Neural crest cell (in vitro differentiated cells): ENCODE measurements around the gene ATXN7L1. TPM values are rescaled to one million over a fixed set of nuclear protein-coding genes. Genes with fewer than 3 reads are reported as not detected.
"Not testable (repeated sequence)": the region's sequence is repeated elsewhere in the genome, so short reads cannot be mapped to it uniquely, and the experiment has no call there.

Source experiments
- DNase-seq: peaks from one replicate; pipeline ENCODE4 v3.0.0; 2021; ENCODE audit warnings: low read depth, mixed read lengths, low spot score
- H3K27ac Mint-ChIP-seq: one replicate; pipeline ENCODE4 v1.8.0; 2021; ENCODE audit warnings: mild to moderate bottlenecking, mixed read lengths; ENCODE audit not compliant: unreplicated experiment
- H3K27me3 Mint-ChIP-seq: 2 replicates; pipeline ENCODE4 v1.8.0; 2021; ENCODE audit warnings: low read depth, mild to moderate bottlenecking, mixed read lengths
- H3K36me3 Mint-ChIP-seq: 2 replicates; pipeline ENCODE4 v1.8.0; 2021; ENCODE audit warnings: low read depth, mild to moderate bottlenecking, mixed read lengths
- H3K4me1 Mint-ChIP-seq: 2 replicates; pipeline ENCODE4 v1.8.0; 2021; ENCODE audit warnings: mixed read lengths
- H3K4me3 Mint-ChIP-seq: one replicate; pipeline ENCODE4 v1.8.0; 2021; ENCODE audit warnings: mild to moderate bottlenecking, mixed read lengths
- H3K9me3 Mint-ChIP-seq: 2 replicates; pipeline ENCODE4 v1.8.0; 2021; ENCODE audit warnings: mixed read lengths
- total RNA-seq: library from RNA; stranded (reverse); gene quantifications from 2 replicates; pipeline ENCODE4 v1.2.1, GENCODE V29; 2021
- TF ChIP-seq, protein P1 (sequence below): fragments of 200-600 bp; sonication (generic); conservative IDR thresholded peaks from 2 replicates; pipeline ENCODE4 v1.5.0; 2021; ENCODE audit warnings: antibody characterized with exemption, mild to moderate bottlenecking

The ATXN7L1 gene
- total RNA-seq, 1 donor from 2014 or later = 14.4 TPM

DNA sequence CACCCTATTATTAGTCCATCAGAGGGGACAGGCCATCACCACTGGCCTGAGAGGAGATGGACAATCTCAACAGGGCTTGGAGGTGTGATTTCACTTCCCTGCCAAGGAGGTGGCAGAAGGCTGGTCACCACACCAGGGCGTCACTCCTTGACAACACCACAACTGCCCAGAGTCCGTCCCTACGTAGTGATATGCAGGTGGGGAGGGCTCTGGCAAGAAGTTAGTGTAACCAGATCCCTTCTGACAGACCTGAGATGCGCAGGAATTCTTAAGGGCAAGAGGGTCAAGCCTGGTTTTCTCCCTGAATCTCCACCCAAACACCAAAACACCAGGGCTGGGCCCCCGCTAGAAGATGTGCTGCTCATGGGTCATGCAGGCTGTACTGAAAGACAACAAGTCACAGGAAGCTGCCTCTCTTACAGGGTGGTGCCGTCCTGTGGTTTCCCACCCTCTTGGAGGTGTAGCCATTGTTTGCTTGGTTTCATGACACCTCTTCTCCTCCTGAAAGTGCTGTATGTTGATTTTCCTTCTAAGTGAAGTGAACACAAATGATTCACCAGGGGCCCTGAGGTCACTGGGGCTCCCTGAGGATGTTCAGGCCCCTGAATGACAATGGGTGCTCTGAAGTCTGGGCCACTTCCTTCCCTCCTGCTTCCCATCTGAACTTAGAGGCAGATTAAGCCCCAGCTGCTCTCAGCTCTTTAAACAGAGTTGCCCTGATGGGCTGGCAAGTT is 27.1 kb downstream of the ATXN7L1 start:
- Mint-ChIP-seq H3K9me3 (peaks cover 10% of the 10 kb centered on the region), H3K4me1 (peaks cover 36% of the 10 kb centered on the region), H3K4me3 (no peak overlapping the region), H3K27ac (peak overlapping the region; percentile 71), H3K36me3 (peaks cover 14% of the 10 kb centered on the region), H3K27me3 (no peaks in the 10 kb centered on the region)
- no peak for DNase-seq
- TF ChIP-seq, protein P1, sequence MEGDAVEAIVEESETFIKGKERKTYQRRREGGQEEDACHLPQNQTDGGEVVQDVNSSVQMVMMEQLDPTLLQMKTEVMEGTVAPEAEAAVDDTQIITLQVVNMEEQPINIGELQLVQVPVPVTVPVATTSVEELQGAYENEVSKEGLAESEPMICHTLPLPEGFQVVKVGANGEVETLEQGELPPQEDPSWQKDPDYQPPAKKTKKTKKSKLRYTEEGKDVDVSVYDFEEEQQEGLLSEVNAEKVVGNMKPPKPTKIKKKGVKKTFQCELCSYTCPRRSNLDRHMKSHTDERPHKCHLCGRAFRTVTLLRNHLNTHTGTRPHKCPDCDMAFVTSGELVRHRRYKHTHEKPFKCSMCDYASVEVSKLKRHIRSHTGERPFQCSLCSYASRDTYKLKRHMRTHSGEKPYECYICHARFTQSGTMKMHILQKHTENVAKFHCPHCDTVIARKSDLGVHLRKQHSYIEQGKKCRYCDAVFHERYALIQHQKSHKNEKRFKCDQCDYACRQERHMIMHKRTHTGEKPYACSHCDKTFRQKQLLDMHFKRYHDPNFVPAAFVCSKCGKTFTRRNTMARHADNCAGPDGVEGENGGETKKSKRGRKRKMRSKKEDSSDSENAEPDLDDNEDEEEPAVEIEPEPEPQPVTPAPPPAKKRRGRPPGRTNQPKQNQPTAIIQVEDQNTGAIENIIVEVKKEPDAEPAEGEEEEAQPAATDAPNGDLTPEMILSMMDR = no peak

DNA sequence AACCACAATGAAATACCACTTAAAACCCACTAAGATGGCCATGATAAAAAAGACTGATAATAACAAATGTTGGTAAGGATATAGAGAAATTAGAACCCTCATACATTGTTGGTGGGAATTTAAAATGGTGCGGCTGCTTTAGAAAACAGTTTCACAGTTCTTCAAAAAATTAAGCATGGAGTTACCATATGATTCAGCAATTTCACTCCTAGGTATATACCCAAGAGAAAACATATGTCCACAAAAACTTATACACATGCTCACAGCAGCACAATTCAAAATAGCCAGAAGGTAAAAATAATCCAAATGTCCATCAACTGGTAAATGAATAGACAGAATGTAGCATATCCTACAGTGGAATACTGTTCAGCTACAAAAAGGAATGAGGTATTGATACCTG is 30.0 kb downstream of the ATXN7L1 start:
- no peaks in the 10 kb centered on the region for H3K27me3 Mint-ChIP-seq
- H3K36me3 Mint-ChIP-seq = peaks cover 17% of the 10 kb centered on the region
- H3K9me3 Mint-ChIP-seq = peaks cover 11% of the 10 kb centered on the region
- peaks cover 19% of the 10 kb centered on the region for H3K4me1 Mint-ChIP-seq
- TF ChIP-seq, protein P1 = no peak
- H3K27ac Mint-ChIP-seq = no peak overlapping the region
- DNase-seq = no peak
- H3K4me3 Mint-ChIP-seq = no peak overlapping the region

DNA sequence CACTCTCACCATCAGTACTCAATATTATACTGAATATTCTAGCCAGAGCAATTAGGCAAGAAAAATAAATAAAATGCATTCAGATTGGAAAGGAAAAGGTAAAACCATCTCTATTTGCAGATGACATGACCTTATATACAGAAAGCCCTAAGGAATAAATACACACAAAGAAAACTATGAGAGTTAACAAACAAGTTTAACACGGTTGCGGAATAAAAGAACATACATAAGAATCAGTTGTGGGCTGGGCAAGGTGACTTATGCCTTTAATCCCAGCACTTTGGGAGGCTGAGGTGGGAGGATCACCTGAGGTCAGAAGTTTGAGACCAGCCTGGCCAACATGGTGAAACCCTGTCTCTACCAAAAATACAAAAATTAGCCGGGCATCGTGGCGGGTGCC is 31.7 kb downstream of the ATXN7L1 start:
- H3K4me1 Mint-ChIP-seq, H3K27me3 Mint-ChIP-seq, H3K27ac Mint-ChIP-seq, H3K4me3 Mint-ChIP-seq, DNase-seq: not testable (repeated sequence)
- Mint-ChIP-seq H3K9me3 (peaks cover 11% of the 10 kb centered on the region), H3K36me3 (peaks cover 17% of the 10 kb centered on the region)

DNA sequence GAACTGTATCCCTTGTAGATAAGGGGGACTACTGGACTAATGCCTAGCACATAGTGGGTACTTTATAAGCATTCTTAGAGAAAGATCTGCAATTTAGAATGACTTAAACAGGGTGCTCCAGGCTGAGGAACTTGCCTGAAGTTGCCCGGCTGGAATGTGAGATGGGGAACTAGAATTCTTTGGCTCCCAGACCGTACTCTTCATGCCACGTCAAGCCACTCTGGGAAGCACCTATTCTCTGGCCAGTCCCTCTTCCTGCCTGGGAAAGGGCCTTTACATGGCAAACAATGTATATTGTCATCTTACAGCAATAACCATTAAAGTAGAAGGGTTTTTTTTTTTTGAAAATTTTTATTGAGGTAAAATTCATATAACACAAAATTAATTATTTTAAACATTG is 34.5 kb downstream of the ATXN7L1 start:
- DNase-seq = no peak
- Mint-ChIP-seq H3K4me1 (peaks cover 27% of the 10 kb centered on the region), H3K36me3 (peaks cover 12% of the 10 kb centered on the region), H3K27ac (no peak overlapping the region), H3K27me3 (no peaks in the 10 kb centered on the region), H3K9me3 (peaks cover 10% of the 10 kb centered on the region), H3K4me3 (no peak overlapping the region)
- TF ChIP-seq, protein P1 = no peak

DNA sequence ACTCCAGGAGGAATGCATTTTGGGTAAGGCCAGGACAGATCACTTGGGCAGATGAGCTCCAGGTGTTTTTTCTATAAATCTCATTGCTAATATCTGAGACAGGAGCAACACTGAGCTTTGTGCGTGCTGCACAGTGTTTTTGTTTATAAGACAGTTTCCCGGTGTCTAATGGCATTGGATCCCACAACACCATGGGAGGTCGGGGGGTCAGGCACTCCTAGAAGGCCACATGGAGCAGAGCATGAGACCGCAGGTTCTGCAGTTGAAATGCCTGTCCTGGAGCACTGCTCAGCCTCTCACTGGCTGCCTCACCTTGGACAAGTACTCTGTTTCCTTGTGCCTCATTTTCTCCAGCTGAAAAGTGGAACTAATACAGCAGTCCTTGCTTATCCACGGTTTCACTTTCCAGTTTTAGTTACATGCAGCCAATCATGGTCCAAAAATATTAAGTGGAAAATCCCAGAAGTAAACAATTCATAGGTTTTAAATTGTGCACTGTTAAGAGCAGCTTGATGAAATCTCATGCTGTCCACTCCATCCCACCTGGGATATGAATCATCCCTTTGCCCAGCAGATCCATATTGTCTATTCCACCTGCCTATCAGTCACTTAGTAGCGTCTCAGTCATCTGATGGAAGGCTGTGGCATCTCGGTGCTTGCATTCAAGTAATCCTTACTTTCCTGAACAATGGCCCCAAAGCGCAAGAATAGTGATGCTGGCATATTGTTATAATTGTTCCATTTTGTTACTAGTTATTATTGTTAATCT is 35.2 kb downstream of the ATXN7L1 start:
- peaks cover 11% of the 10 kb centered on the region for H3K36me3 Mint-ChIP-seq
- DNase-seq = no peak
- H3K9me3 Mint-ChIP-seq = peaks cover 7% of the 10 kb centered on the region
- TF ChIP-seq, protein P1 = no peak
- no peak overlapping the region for H3K27ac Mint-ChIP-seq
- no peak overlapping the region for H3K4me3 Mint-ChIP-seq
- no peaks in the 10 kb centered on the region for H3K27me3 Mint-ChIP-seq
- H3K4me1 Mint-ChIP-seq = peaks cover 29% of the 10 kb centered on the region

DNA sequence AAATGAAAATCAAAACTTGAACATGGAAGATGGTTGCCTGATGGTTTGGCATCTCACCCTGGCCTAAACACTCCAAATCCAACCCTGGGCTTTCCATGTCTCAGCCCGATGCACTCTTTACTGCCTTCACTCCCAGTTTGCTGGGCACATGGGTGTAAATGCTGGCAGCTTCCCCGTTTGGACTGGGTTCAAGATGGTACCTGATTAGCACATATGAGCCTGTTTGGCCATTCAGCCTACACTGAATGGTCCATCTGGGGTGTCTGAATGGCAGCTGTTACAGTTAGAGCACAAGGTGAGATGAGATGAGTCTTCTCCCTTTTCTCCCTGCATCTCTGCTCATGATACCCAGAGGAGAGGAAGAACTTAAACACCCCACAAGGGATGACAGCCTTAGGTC is 37.1 kb downstream of the ATXN7L1 start:
- TF ChIP-seq, protein P1 = no peak
- H3K36me3 Mint-ChIP-seq = peaks cover 2% of the 10 kb centered on the region
- peaks cover 38% of the 10 kb centered on the region for H3K4me1 Mint-ChIP-seq
- H3K27ac Mint-ChIP-seq = no peak overlapping the region
- no peaks in the 10 kb centered on the region for H3K27me3 Mint-ChIP-seq
- H3K4me3 Mint-ChIP-seq = peak overlapping the region; percentile 4
- H3K9me3 Mint-ChIP-seq = peaks cover under 1% of the 10 kb centered on the region
- DNase-seq = no peak
